ENCODE measurements around the gene PJA2. TPM values are rescaled to one million over a fixed set of nuclear protein-coding genes. Genes with fewer than 3 reads are reported as not detected.

The PJA2 gene
- total and polyA plus RNA-seq, 4 donors: 23.6 to 69.2 (median 42.8) TPM

GRCh38 chr5:109394806-109395205 lies 15.0 kb downstream of the PJA2 start:
- TF ChIP-seq GABPA (IDR thresholded peaks at IDR 0.05 in 1 of 2, conservative IDR thresholded peaks at IDR 0.05 in 1 of 2) (no peak), CTCF (IDR thresholded peaks at IDR 0.05; ENCODE audit: low read depth, low read length, missing input control) (no peak), REST (IDR thresholded peaks at IDR 0.05) (no peak)
- DNase-seq (ENCODE audit: low spot score): no peak
- H3K9ac ChIP-seq (ENCODE audit: low read depth in 1 of 2, low read length in 2 of 2): no peak overlapping the region
- peaks cover 0 to 9% (median 3%) of the 10 kb centered on the region in 4 donors for H3K4me1 ChIP-seq (ENCODE audit: control insufficient read depth in 4 of 4, insufficient read depth in 4 of 4, low read length in 3 of 4)
- 53% methylated on average over 3 of the region's 3 CpGs for WGBS
- peaks cover 0 to 5% (median 0%) of the 10 kb centered on the region in 4 donors for H3K36me3 ChIP-seq (ENCODE audit: control insufficient read depth in 4 of 4, insufficient read depth in 3 of 4, low read depth in 1 of 4, low read length in 3 of 4)
- no peaks in the 10 kb centered on the region for H3K9me3 ChIP-seq (ENCODE audit: control insufficient read depth in 4 of 4, low read length in 3 of 4)
- no peak overlapping the region for H3K27ac ChIP-seq (ENCODE audit: low read depth in 1 of 2, low read length in 2 of 2)
- H3K27me3 ChIP-seq (ENCODE audit: control insufficient read depth in 4 of 4, insufficient read depth in 4 of 4, low read length in 3 of 4): no peaks in the 10 kb centered on the region
- no peak overlapping the region for H3K4me3 ChIP-seq (ENCODE audit: low read depth in 1 of 3, low read length in 3 of 3)

- Histone ChIP-seq H3K36me3 (ENCODE audit: control insufficient read depth in 4 of 4, insufficient read depth in 3 of 4, low read depth in 1 of 4, low read length in 3 of 4) (peaks cover 0 to 5% (median 0%) of the 10 kb centered on the region in 4 donors), H3K4me3 (ENCODE audit: low read depth in 1 of 3, low read length in 3 of 3) (no peak overlapping the region), H3K9me3 (ENCODE audit: control insufficient read depth in 4 of 4, low read length in 3 of 4) (no peaks in the 10 kb centered on the region), H3K4me1 (ENCODE audit: control insufficient read depth in 4 of 4, insufficient read depth in 4 of 4, low read length in 3 of 4) (peaks cover 0 to 3% (median 0%) of the 10 kb centered on the region in 4 donors), H3K27ac (ENCODE audit: low read depth in 1 of 2, low read length in 2 of 2) (no peak overlapping the region), H3K27me3 (ENCODE audit: control insufficient read depth in 4 of 4, insufficient read depth in 4 of 4, low read length in 3 of 4) (no peaks in the 10 kb centered on the region), H3K9ac (ENCODE audit: low read depth in 1 of 2, low read length in 2 of 2) (no peak overlapping the region)
- no peak for TF ChIP-seq HNF4G (IDR thresholded peaks at IDR 0.05)
- no peak for TF ChIP-seq FOXA2 (IDR thresholded peaks at IDR 0.05)
- no peak for TF ChIP-seq MAX (IDR thresholded peaks at IDR 0.05)
- no peak for TF ChIP-seq RXRA (IDR thresholded peaks at IDR 0.05)
- TF ChIP-seq RAD21 (IDR thresholded peaks at IDR 0.05): no peak
- no peak for TF ChIP-seq ATF3 (IDR thresholded peaks at IDR 0.05)
- no peak for TF ChIP-seq ZBTB33 (IDR thresholded peaks at IDR 0.05)
- no peak for TF ChIP-seq TAF1 (conservative IDR thresholded peaks at IDR 0.05)
- no peak for TF ChIP-seq JUND (IDR thresholded peaks at IDR 0.05)
- no peak for TF ChIP-seq REST (IDR thresholded peaks at IDR 0.05)
- TF ChIP-seq FOXA1 (IDR thresholded peaks at IDR 0.05): no peak
- no peak for TF ChIP-seq NR2F2 (IDR thresholded peaks at IDR 0.05)
- no peak for TF ChIP-seq HNF4A (conservative IDR thresholded peaks at IDR 0.05)
- TF ChIP-seq CTCF (IDR thresholded peaks at IDR 0.05; ENCODE audit: low read depth, low read length, missing input control): no peak
- DNase-seq (ENCODE audit: low spot score): no peak
These were observed 19.6 kb downstream of the PJA2 start for GRCh38 chr5:109390188-109390587.
